Adipose tissue (tissue), 3 donors: Measurements from ENCODE around the gene TLR7. TPM values are rescaled to one million over a fixed set of nuclear protein-coding genes. Genes with fewer than 3 reads are reported as not detected.

Experiments
- H3K27ac ChIP-seq: one replicate; pipeline ENCODE4 v1.5.1; 2013; ENCODE audit warnings: low read depth, low read length
- WGBS, 3 donors: extraction: QIAGEN DNeasy Blood & Tissue Kit; methylation state at CpG; one replicate each; pipeline ENCODE4 v1.1.7; 2013; 5-methylcytosine and 5-hydroxymethylcytosine counted together
- polyA plus RNA-seq, 3 donors: library from polyadenylated mRNA; stranded (reverse); fragments of 200-250 nt; gene quantifications; one replicate each; pipeline ENCODE4 v1.2.3, GENCODE V29; 2013
- donor health status: healthy with polysubstance abuse.
- donor health status: Bipolar disorder and iron deficiency.
- donor health status: healthy.

The TLR7 gene
- under 1 TPM; 0.03 to 0.13 (median 0.11) TPM for polyA plus RNA-seq

GRCh38 chrX:12866451-12867377, at the start of gene TLR7:
Gene TLR7 (plus strand): TSS chrX:12867072. CDS start chrX:12867579, 507 bp downstream.
- 53 to 74% (median 65%) methylated on average over 7 of the region's 7 CpGs for WGBS, 3 donors
- no peak within 1 kb of the TSS for H3K27ac ChIP-seq

GRCh38 chrX:12817528-12817927, 49.3 kb upstream of the TLR7 start:
- 72 to 76% (median 74%) methylated on average over 5 of the region's 5 CpGs for WGBS, 3 donors
- H3K27ac ChIP-seq, result no peak overlapping the region

- 86 to 96% (median 92%) methylated on average over 9 of the region's 9 CpGs for WGBS, 3 donors
- H3K27ac ChIP-seq, result no peak overlapping the region
Measured at GRCh38 chrX:12819222-12819621, 47.6 kb upstream of the TLR7 start.

- 88 to 93% (median 89%) methylated on average over 7 of the region's 7 CpGs for WGBS, 3 donors
- no peak overlapping the region for H3K27ac ChIP-seq
Measured at GRCh38 chrX:12820737-12821136, 46.1 kb upstream of the TLR7 start.

- 73 to 87% (median 85%) methylated on average over 9 of the region's 9 CpGs for WGBS, 3 donors
- no peak overlapping the region for H3K27ac ChIP-seq
Measured at GRCh38 chrX:12824944-12825343, 41.9 kb upstream of the TLR7 start.

- H3K27ac ChIP-seq, result no peak overlapping the region
- WGBS, 3 donors, result 87 to 94% (median 93%) methylated on average over 8 of the region's 8 CpGs
Measured at GRCh38 chrX:12825801-12826200, 41.1 kb upstream of the TLR7 start.

GRCh38 chrX:12843061-12843667, 23.7 kb upstream of the TLR7 start:
- H3K27ac ChIP-seq, result no peak overlapping the region
- 77 to 96% (median 91%) methylated on average over 2 of the region's 2 CpGs for WGBS, 3 donors

GRCh38 chrX:12843668-12844279, 23.1 kb upstream of the TLR7 start:
- 21 to 53% (median 44%) methylated on average over 6 of the region's 6 CpGs for WGBS, 3 donors
- no peak overlapping the region for H3K27ac ChIP-seq

GRCh38 chrX:12844319-12844718, 22.6 kb upstream of the TLR7 start:
- 32 to 74% (median 63%) methylated on average over 3 of the region's 3 CpGs for WGBS, 3 donors
- H3K27ac ChIP-seq, result no peak overlapping the region

- H3K27ac ChIP-seq, result no peak overlapping the region
- 22 to 63% (median 55%) methylated on average over 7 of the region's 7 CpGs for WGBS, 3 donors
Measured at GRCh38 chrX:12865359-12865758, 1.5 kb upstream of the TLR7 start.

- 38 to 64% (median 52%) methylated on average over 4 of the region's 4 CpGs for WGBS, 3 donors
- H3K27ac ChIP-seq, result no peak overlapping the region
Measured at GRCh38 chrX:12867685-12868084, 813 bp downstream of the TLR7 start.

- H3K27ac ChIP-seq, result no peak overlapping the region
- 82 to 86% (median 86%) methylated on average over 4 of the region's 4 CpGs for WGBS, 3 donors
Measured at GRCh38 chrX:12868747-12869146, 1.9 kb downstream of the TLR7 start.

GRCh38 chrX:12871257-12871656, 4.4 kb downstream of the TLR7 start:
- no peak overlapping the region for H3K27ac ChIP-seq
- WGBS, 3 donors, result 54 to 82% (median 74%) methylated on average over 6 of the region's 6 CpGs

GRCh38 chrX:12872741-12873140, 5.9 kb downstream of the TLR7 start:
- no peak overlapping the region for H3K27ac ChIP-seq
- WGBS, 3 donors, result 90 to 94% (median 90%) methylated on average over 3 to 4 of the region's 4 CpGs

- no peak overlapping the region for H3K27ac ChIP-seq
- WGBS, 3 donors, result 35 to 48% (median 41%) methylated on average over 4 of the region's 4 CpGs
Measured at GRCh38 chrX:12874581-12874980, 7.7 kb downstream of the TLR7 start.

- no peak overlapping the region for H3K27ac ChIP-seq
- WGBS, 3 donors, result 29 to 45% (median 44%) methylated on average over 8 of the region's 8 CpGs
Measured at GRCh38 chrX:12877386-12877785, 10.5 kb downstream of the TLR7 start.

GRCh38 chrX:12878536-12878935, 11.7 kb downstream of the TLR7 start:
- WGBS, 3 donors, result 76 to 87% (median 86%) methylated on average over 1 of the region's 1 CpG
- no peak overlapping the region for H3K27ac ChIP-seq

- no peak overlapping the region for H3K27ac ChIP-seq
- 56 to 84% (median 72%) methylated on average over 2 of the region's 2 CpGs for WGBS, 3 donors
Measured at GRCh38 chrX:12881914-12882313, 15.0 kb downstream of the TLR7 start.

- no peak overlapping the region for H3K27ac ChIP-seq
- WGBS, 3 donors, result 67 to 74% (median 71%) methylated on average over 5 of the region's 5 CpGs
Measured at GRCh38 chrX:12885508-12885907, 18.6 kb downstream of the TLR7 start.
